ENCODE measurements around the gene ORMDL3.
A peak's percentile ranks its signal among the peaks of the same experiment; 100 is the strongest.
"Not testable (repeated sequence)": the region's sequence is repeated elsewhere in the genome, so short reads cannot be mapped to it uniquely, and the experiment has no call there.

ORMDL3 gene

GRCh38 chr17:39949028-39949427 is 21.6 kb upstream of the ORMDL3 start:
- no peak for DNase-seq (ENCODE audit: low read depth)

GRCh38 chr17:39948489-39948828 is 21.1 kb upstream of the ORMDL3 start:
- DNase-seq (ENCODE audit: low read depth), result not testable (repeated sequence)

GRCh38 chr17:39946551-39947330 is 19.3 kb upstream of the ORMDL3 start:
- no peak for DNase-seq (ENCODE audit: low read depth)

- DNase-seq (ENCODE audit: low read depth), result no peak
Measured at GRCh38 chr17:39944393-39944711, 17.0 kb upstream of the ORMDL3 start.

- DNase-seq (ENCODE audit: low read depth), result no peak
Measured at GRCh38 chr17:39943702-39944392, 16.4 kb upstream of the ORMDL3 start.

- DNase-seq (ENCODE audit: low read depth), result peak; percentile 90
Measured at GRCh38 chr17:39939588-39940419, 12.4 kb upstream of the ORMDL3 start.

- DNase-seq (ENCODE audit: low read depth), result peak; percentile 16
Measured at GRCh38 chr17:39939106-39939505, 11.7 kb upstream of the ORMDL3 start.

- DNase-seq (ENCODE audit: low read depth), result no peak
Measured at GRCh38 chr17:39938140-39938869, 10.9 kb upstream of the ORMDL3 start.

- DNase-seq (ENCODE audit: low read depth), result no peak
Measured at GRCh38 chr17:39937447-39937846, 10.0 kb upstream of the ORMDL3 start.

- peak; percentile 41 for DNase-seq (ENCODE audit: low read depth)
Measured at GRCh38 chr17:39935909-39936308, 8.5 kb upstream of the ORMDL3 start.

GRCh38 chr17:39934324-39934723 is 6.9 kb upstream of the ORMDL3 start:
- DNase-seq (ENCODE audit: low read depth), result no peak

- DNase-seq (ENCODE audit: low read depth), result no peak
Measured at GRCh38 chr17:39933912-39934311, 6.5 kb upstream of the ORMDL3 start.

- peak; percentile 83 for DNase-seq (ENCODE audit: low read depth)
Measured at GRCh38 chr17:39929646-39930407, 2.4 kb upstream of the ORMDL3 start.

GRCh38 chr17:39928858-39929645 is 1.7 kb upstream of the ORMDL3 start:
- DNase-seq (ENCODE audit: low read depth), result peak; percentile 98

GRCh38 chr17:39927929-39928857 is 792 bp upstream of the ORMDL3 start:
- DNase-seq (ENCODE audit: low read depth), result peak; percentile 24

- DNase-seq (ENCODE audit: low read depth), result peak; percentile 47
Measured at GRCh38 chr17:39926588-39927100, 757 bp downstream of the ORMDL3 start.

- no peak for DNase-seq (ENCODE audit: low read depth)
Measured at GRCh38 chr17:39926135-39926587, 1.2 kb downstream of the ORMDL3 start.

- no peak for DNase-seq (ENCODE audit: low read depth)
Measured at GRCh38 chr17:39925282-39926134, 1.9 kb downstream of the ORMDL3 start.

Data from ELR (cell line).